Measurements from ENCODE around the gene PALM. TPM values are rescaled to one million over a fixed set of nuclear protein-coding genes. Genes with fewer than 3 reads are reported as not detected.
A peak's percentile ranks its signal among the peaks of the same experiment; 100 is the strongest.
"Not testable (repeated sequence)": the region's sequence is repeated elsewhere in the genome, so short reads cannot be mapped to it uniquely, and the experiment has no call there.

PALM gene
- total RNA-seq, 1 experiment from 2014 or later = 43.7 TPM

- ATAC-seq; H3K4me2 ChIP-seq (ENCODE audit: low read length); H3K9ac ChIP-seq (ENCODE audit: low read length); POLR2A ChIA-PET; DNase-seq (ENCODE audit: low read depth, low spot score); intact Hi-C loops (cut with micrococcal nuclease); H3K27ac ChIP-seq (ENCODE audit: low read depth, low read length); H3K27me3 ChIP-seq (ENCODE audit: insufficient read depth, low read length); BruUV-seq (replicated peaks); H3K79me2 ChIP-seq (ENCODE audit: insufficient read depth, low read length); H4K20me1 ChIP-seq (ENCODE audit: insufficient read depth); H3K9me2 ChIP-seq (ENCODE audit: insufficient read depth); H3K4me3 ChIP-seq (replicated peaks in 1 of 2; ENCODE audit: low read depth in 1 of 2, low read length in 2 of 2); H2AFZ ChIP-seq (ENCODE audit: low read depth, low read length, poor library complexity, severe bottlenecking); H3K9me3 ChIP-seq (ENCODE audit: control insufficient read depth in 1 of 2, insufficient read depth in 1 of 2, low read depth in 1 of 2, low read length in 2 of 2); H3K36me3 ChIP-seq (ENCODE audit: control insufficient read depth in 1 of 2, insufficient read depth in 2 of 2, low read length in 2 of 2): not testable (repeated sequence)
- ChIA-PET RAD21 (ENCODE audit: low non-redundant PET in 1 of 2, low total read pairs in 2 of 2, uncharacterized antibody in 2 of 2, unreplicated experiment in 2 of 2) (interaction anchor here in 1 of 2 experiments (0.6 kb wide), 1 partner anchor 34 kb away, joined by 3 read pairs; no protein-coding TSS in a partner anchor), CTCF (interaction anchor here (0.6 kb wide), 1 partner anchor 101 kb away, joined by 4 read pairs; no protein-coding TSS in a partner anchor)
- H3K4me1 ChIP-seq (ENCODE audit: control insufficient read depth in 1 of 2, insufficient read depth in 2 of 2, low read length in 2 of 2) = peaks cover 9 to 15% of the 10 kb centered on the region in 2 experiments; a peak in 3 of 4 replicates
Observed at GRCh38 chr19:668675-669434, 39.9 kb upstream of the PALM start.

GRCh38 chr19:670609-671075 lies 38.1 kb upstream of the PALM start:
- intact Hi-C loops (cut with micrococcal nuclease) = no loop called here
- no TSS peak for BruUV-seq (replicated peaks)
- no peak for DNase-seq (ENCODE audit: low read depth, low spot score)
- Histone ChIP-seq H3K27ac (ENCODE audit: low read depth, low read length) (no peak overlapping the region), H3K4me2 (ENCODE audit: low read length) (no peak overlapping the region), H3K9ac (ENCODE audit: low read length) (no peak overlapping the region), H3K9me3 (ENCODE audit: control insufficient read depth in 1 of 2, insufficient read depth in 1 of 2, low read depth in 1 of 2, low read length in 2 of 2) (no peaks in the 10 kb centered on the region), H3K4me1 (ENCODE audit: control insufficient read depth in 1 of 2, insufficient read depth in 2 of 2, low read length in 2 of 2) (peaks cover 2 to 5% of the 10 kb centered on the region in 2 experiments), H2AFZ (ENCODE audit: low read depth, low read length, poor library complexity, severe bottlenecking) (no peak overlapping the region), H3K27me3 (ENCODE audit: insufficient read depth, low read length) (no peaks in the 10 kb centered on the region), H4K20me1 (ENCODE audit: insufficient read depth) (no peaks in the 10 kb centered on the region), H3K9me2 (ENCODE audit: insufficient read depth) (no peaks in the 10 kb centered on the region), H3K79me2 (ENCODE audit: insufficient read depth, low read length) (no peaks in the 10 kb centered on the region), H3K4me3 (replicated peaks in 1 of 2; ENCODE audit: low read depth in 1 of 2, low read length in 2 of 2) (no peak overlapping the region), H3K36me3 (ENCODE audit: control insufficient read depth in 1 of 2, insufficient read depth in 2 of 2, low read length in 2 of 2) (no peaks in the 10 kb centered on the region)
- ATAC-seq = peak; percentile 73
- ChIA-PET POLR2A (interaction anchor here (1.3 kb wide), 1 partner anchor 10 kb away, joined by 3 read pairs; no protein-coding TSS in a partner anchor), CTCF (interaction anchor here (1.0 kb wide), 1 partner anchor 64 kb away, joined by 3 read pairs; no protein-coding TSS in a partner anchor), RAD21 (ENCODE audit: low non-redundant PET in 1 of 2, low total read pairs in 2 of 2, uncharacterized antibody in 2 of 2, unreplicated experiment in 2 of 2) (no interaction called here)
- TF ChIP-seq CTCF (IDR thresholded peaks at IDR 0.05 in 2 of 3, conservative IDR thresholded peaks at IDR 0.05 in 1 of 3; ENCODE audit: borderline replicate concordance in 1 of 3, insufficient read depth in 1 of 3, low read depth in 2 of 3, low read length in 2 of 3) (peak in 2 of 3 experiments; percentile 29 to 33; a peak in 2 of 6 replicates), RAD21 (IDR thresholded peaks at IDR 0.05; ENCODE audit: low read depth) (no peak)
